Hepatocyte (in vitro differentiated cells): ENCODE results near the gene EPHB1.

Source experiments
- CTCF ChIP-seq: fragments of 200-600 bp; sonication (generic); IDR thresholded peaks from 2 replicates; pipeline ENCODE4 v1.5.1; 2016; ENCODE audit warnings: antibody characterized with exemption, mild to moderate bottlenecking; ENCODE audit not compliant: poor library complexity
- EZH2 ChIP-seq: fragments of 200-600 bp; sonication (generic); IDR thresholded peaks from 2 replicates; pipeline ENCODE4 v1.6.1; 2016; ENCODE audit warnings: antibody characterized with exemption, mild to moderate bottlenecking, borderline replicate concordance
- EZH2phosphoT487 ChIP-seq: fragments of 200-600 bp; sonication (generic); IDR thresholded peaks from one replicate; pipeline ENCODE4 v1.6.1; 2018; ENCODE audit warnings: antibody characterized with exemption, mild to moderate bottlenecking, low read depth, moderate library complexity; ENCODE audit not compliant: unreplicated experiment, severe bottlenecking

GRCh38 chr3:134810052-134810435 lies 15.0 kb downstream of the EPHB1 start:
- TF ChIP-seq CTCF (no peak), EZH2phosphoT487 (no peak), EZH2 (no peak)
